ENCODE measurements around the gene RSF1. TPM values are rescaled to one million over a fixed set of nuclear protein-coding genes. Genes with fewer than 3 reads are reported as not detected.

The RSF1 gene
- polyA plus RNA-seq, 1 of the 3 experiments (the other 2 are of a cell fraction): 8.4 TPM

DNA sequence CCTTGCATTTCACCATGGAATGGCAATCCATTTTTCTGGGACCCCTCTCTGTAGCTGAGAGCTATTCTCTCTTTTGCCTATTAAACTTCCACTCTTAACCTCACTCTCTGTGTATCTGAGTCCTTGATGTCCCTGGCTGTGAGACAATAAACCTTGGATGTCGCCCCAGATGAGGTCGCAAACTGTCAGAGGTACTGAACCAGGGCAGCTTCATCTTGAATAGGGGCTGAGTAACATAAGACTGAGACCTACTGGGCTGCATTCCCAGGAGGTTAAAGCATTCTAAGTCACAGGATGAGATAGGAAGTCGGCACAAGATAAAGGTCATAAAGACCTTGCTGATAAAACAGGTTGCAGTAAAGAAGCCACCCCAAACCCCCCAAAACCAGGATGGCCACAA is 68.0 kb downstream of the RSF1 start:
- Histone ChIP-seq H4K20me1 (ENCODE audit: insufficient read depth) (peaks cover 12% of the 10 kb centered on the region; the same call in 1 of the 2 replicates), H3K9ac (no peak overlapping the region), H3K4me1 (ENCODE audit: control insufficient read depth in 1 of 2, insufficient read depth in 2 of 2, low read depth in 1 of 2, low read length in 1 of 2) (peaks cover 0 to 3% of the 10 kb centered on the region in 2 experiments; a peak in 1 of 4 replicates), H3K9me2 (no peaks in the 10 kb centered on the region), H2AFZ (ENCODE audit: low read depth) (no peak overlapping the region), H3K36me3 (replicated peaks in 1 of 2; ENCODE audit: control insufficient read depth in 1 of 2, insufficient read depth in 2 of 2, low read length in 1 of 2) (peaks cover 0 to 15% of the 10 kb centered on the region in 2 experiments), H3K27ac (ENCODE audit: low read depth in 2 of 2, low read length in 1 of 2) (no peak overlapping the region), H3F3A (replicated peaks; ENCODE audit: insufficient read depth) (no peaks in the 10 kb centered on the region), H3K4me3 (ENCODE audit: low read depth in 2 of 2, low read length in 1 of 2) (no peak overlapping the region), H3K9me3 (no peaks in the 10 kb centered on the region), H3K27me3 (ENCODE audit: insufficient read depth) (no peaks in the 10 kb centered on the region), H3K79me2 (ENCODE audit: insufficient read depth) (peaks cover 62% of the 10 kb centered on the region), H3K4me2 (no peak overlapping the region)
- ChIA-PET CTCF (interaction anchor here (0.8 to 1.2 kb wide), 2 partner anchors 14 to 294 kb away, joined by 3 to 5 read pairs; no protein-coding TSS in a partner anchor), POLR2A (no interaction called here)
- WGBS (ENCODE audit: low lambda C conversion rate): 93% methylated on average over 3 of the region's 3 CpGs
- TF ChIP-seq SIN3A (IDR thresholded peaks at IDR 0.05; ENCODE audit: borderline replicate concordance, low read depth, low read length) (no peak), ELF1 (IDR thresholded peaks at IDR 0.05) (no peak), FOXJ3 (CRISPR knock-in tag; IDR thresholded peaks at IDR 0.05) (no peak), RXRA (IDR thresholded peaks at IDR 0.05; ENCODE audit: borderline replicate concordance, low read depth) (no peak), JUND (IDR thresholded peaks at IDR 0.05) (no peak), FOXM1 (IDR thresholded peaks at IDR 0.05; ENCODE audit: low read depth) (no peak)
- TF ChIP-seq, protein P1, sequence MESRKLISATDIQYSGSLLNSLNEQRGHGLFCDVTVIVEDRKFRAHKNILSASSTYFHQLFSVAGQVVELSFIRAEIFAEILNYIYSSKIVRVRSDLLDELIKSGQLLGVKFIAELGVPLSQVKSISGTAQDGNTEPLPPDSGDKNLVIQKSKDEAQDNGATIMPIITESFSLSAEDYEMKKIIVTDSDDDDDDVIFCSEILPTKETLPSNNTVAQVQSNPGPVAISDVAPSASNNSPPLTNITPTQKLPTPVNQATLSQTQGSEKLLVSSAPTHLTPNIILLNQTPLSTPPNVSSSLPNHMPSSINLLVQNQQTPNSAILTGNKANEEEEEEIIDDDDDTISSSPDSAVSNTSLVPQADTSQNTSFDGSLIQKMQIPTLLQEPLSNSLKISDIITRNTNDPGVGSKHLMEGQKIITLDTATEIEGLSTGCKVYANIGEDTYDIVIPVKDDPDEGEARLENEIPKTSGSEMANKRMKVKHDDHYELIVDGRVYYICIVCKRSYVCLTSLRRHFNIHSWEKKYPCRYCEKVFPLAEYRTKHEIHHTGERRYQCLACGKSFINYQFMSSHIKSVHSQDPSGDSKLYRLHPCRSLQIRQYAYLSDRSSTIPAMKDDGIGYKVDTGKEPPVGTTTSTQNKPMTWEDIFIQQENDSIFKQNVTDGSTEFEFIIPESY (IDR thresholded peaks at IDR 0.05; ENCODE audit: borderline replicate concordance, low read depth): no peak
- TF ChIP-seq, protein P2, sequence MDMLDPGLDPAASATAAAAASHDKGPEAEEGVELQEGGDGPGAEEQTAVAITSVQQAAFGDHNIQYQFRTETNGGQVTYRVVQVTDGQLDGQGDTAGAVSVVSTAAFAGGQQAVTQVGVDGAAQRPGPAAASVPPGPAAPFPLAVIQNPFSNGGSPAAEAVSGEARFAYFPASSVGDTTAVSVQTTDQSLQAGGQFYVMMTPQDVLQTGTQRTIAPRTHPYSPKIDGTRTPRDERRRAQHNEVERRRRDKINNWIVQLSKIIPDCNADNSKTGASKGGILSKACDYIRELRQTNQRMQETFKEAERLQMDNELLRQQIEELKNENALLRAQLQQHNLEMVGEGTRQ (IDR thresholded peaks at IDR 0.05; ENCODE audit: borderline replicate concordance, low read depth, low read length): no peak
- TF ChIP-seq, protein P3, sequence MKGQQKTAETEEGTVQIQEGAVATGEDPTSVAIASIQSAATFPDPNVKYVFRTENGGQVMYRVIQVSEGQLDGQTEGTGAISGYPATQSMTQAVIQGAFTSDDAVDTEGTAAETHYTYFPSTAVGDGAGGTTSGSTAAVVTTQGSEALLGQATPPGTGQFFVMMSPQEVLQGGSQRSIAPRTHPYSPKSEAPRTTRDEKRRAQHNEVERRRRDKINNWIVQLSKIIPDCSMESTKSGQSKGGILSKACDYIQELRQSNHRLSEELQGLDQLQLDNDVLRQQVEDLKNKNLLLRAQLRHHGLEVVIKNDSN (IDR thresholded peaks at IDR 0.05; ENCODE audit: borderline replicate concordance, low read depth): no peak
- no peak for DNase-seq

DNA sequence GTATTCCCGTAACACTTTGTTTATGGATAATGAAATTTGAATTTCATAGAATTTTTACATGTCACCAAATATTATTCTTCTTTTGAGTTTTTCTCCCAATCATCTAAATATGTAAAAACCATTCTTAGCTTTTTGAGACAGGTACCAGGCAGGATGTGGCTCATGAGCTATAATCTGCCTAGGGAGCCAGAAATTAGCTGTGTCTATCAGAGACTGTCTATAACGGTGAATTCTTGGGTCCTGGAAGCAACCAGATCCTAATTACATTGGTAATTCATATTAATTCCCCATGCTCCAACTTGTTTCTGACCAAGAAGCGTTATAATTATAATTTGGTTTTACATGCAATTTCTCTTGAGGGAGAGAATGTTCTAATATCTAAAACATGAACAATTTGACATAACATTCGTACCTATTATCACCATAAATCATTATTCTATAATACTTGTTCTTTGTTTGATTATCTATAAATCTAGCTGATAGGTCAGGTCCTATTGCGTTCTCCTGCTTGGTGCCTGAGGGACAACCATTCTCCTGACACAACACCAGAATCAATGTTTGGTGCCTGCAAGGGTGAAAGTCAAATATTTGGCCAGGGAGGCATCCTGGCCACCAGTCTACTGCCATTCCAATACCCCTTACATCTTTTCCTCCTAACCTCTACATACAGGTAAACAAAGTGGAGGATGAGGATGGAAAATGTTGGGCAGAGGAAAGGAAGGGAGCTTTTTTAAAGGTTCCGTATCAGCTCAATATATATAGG is 69.9 kb downstream of the RSF1 start:
- Histone ChIP-seq H3K4me1 (ENCODE audit: control insufficient read depth in 1 of 2, insufficient read depth in 2 of 2, low read depth in 1 of 2, low read length in 1 of 2) (peaks cover 0 to 6% of the 10 kb centered on the region in 2 experiments; a peak in 1 of 4 replicates), H3K4me3 (ENCODE audit: low read depth in 2 of 2, low read length in 1 of 2) (no peak overlapping the region), H2AFZ (ENCODE audit: low read depth) (no peak overlapping the region), H4K20me1 (ENCODE audit: insufficient read depth) (peaks cover 7% of the 10 kb centered on the region; the same call in 1 of the 2 replicates), H3K4me2 (no peak overlapping the region), H3K27me3 (ENCODE audit: insufficient read depth) (no peaks in the 10 kb centered on the region), H3K79me2 (ENCODE audit: insufficient read depth) (peaks cover 57% of the 10 kb centered on the region), H3K27ac (ENCODE audit: low read depth in 2 of 2, low read length in 1 of 2) (no peak overlapping the region), H3F3A (replicated peaks; ENCODE audit: insufficient read depth) (no peaks in the 10 kb centered on the region), H3K36me3 (replicated peaks in 1 of 2; ENCODE audit: control insufficient read depth in 1 of 2, insufficient read depth in 2 of 2, low read length in 1 of 2) (peaks cover 8 to 18% of the 10 kb centered on the region in 2 experiments), H3K9me2 (no peaks in the 10 kb centered on the region), H3K9me3 (no peaks in the 10 kb centered on the region), H3K9ac (no peak overlapping the region)
- WGBS (ENCODE audit: low lambda C conversion rate): 99% methylated on average over 6 of the region's 6 CpGs
- POLR2A ChIA-PET: no interaction called here
- DNase-seq: no peak
- TF ChIP-seq TEAD4 (IDR thresholded peaks at IDR 0.05; ENCODE audit: borderline replicate concordance, insufficient read depth) (no peak), RCOR1 (IDR thresholded peaks at IDR 0.05; ENCODE audit: low read length) (no peak), YY1 (IDR thresholded peaks at IDR 0.05; ENCODE audit: low read depth) (no peak)
- CTCF ChIA-PET: interaction anchor here (0.6 kb wide), 1 partner anchor 1962 kb away, joined by 3 read pairs; no protein-coding TSS in a partner anchor

All from SK-N-SH (cell line).